Measurements from ENCODE around the gene KMT2A. TPM values are rescaled to one million over a fixed set of nuclear protein-coding genes. Genes with fewer than 3 reads are reported as not detected.

KMT2A gene
- total RNA-seq, 1 experiment from 2014 or later = 10.6 TPM

DNA sequence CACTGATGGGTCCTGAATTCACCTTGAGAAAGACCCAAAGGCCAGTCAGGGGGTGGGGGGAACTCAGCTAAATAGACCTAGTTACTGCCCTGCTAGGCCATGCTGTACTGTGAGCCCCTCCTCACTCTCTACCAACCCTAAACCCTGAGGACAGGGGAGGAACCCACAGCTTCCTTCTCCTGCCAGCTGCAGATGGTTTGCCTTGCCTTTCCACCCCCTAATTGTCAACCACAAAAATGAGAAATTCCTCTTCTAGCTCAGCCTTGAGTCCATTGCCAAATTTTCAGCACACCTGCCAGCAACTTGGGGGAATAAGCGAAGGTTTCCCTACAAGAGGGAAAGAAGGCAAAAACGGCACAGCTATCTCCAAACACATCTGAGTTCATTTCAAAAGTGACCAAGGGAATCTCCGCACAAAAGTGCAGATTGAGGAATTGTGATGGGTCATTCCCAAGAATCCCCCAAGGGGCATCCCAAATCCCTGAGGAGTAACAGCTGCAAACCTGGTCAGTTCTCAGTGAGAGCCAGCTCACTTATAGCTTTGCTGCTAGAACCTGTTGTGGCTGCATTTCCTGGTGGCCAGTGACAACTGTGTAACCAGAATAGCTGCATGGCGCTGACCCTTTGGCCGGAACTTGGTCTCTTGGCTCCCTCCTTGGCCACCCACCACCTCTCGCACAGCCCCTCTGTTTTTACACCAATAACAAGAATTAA, 88.6 kb downstream of the KMT2A start:
- no peak for DNase-seq (ENCODE audit: low read depth, low spot score)
- in situ Hi-C loops (cut with HindIII; ENCODE audit: low pct_unique_long_range_greater_than_20kb, low sequenced_read_pairs) = no loop called here

DNA sequence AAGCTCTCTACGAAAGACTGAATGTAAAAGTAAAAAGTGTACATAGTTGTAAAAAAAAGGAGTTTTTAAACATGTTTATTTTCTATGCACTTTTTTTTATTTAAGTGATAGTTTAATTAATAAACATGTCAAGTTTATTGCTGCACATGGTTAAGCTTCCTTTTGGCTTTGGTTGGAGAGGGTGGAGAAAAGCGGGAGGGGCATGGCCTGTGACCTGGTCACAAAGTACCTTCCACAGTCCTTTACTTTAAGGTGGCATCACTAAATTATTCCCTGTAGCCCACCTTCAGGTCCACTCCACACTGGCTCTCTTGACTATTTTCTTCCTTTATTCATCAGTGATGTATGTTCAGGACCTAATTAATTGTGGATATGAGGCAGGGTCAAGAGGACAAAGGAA, 90.4 kb downstream of the KMT2A start:
- in situ Hi-C loops (cut with HindIII; ENCODE audit: low pct_unique_long_range_greater_than_20kb, low sequenced_read_pairs) = no loop called here
- no peak for DNase-seq (ENCODE audit: low read depth, low spot score)

DNA sequence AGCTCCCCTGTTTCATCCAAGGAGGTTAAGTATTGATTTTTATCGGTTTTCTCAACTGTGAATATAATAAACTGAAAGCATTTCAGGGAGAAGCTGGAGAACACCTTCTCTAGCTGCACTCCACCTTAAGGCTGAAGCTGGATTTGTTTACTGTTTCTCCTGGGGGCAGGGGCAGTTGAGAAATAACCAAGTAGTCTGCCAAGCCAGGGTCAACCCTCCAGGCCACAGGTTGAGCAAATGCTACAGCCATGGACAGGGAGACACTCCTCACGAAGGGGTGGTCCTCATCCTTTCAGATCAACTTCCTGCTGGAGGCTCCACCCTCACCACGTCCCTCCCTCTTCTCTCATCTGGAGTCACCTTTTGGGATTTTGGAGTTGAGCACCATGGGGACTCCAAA, 90.8 kb downstream of the KMT2A start, which contains the start of gene TTC36:
Gene TTC36 (plus strand): TSS at position 366 of the 400 bp plus-strand sequence. CDS start 21 bp downstream, at position 387.
- no peak for DNase-seq (ENCODE audit: low read depth, low spot score)
- in situ Hi-C loops (cut with HindIII; ENCODE audit: low pct_unique_long_range_greater_than_20kb, low sequenced_read_pairs) = no loop called here

DNA sequence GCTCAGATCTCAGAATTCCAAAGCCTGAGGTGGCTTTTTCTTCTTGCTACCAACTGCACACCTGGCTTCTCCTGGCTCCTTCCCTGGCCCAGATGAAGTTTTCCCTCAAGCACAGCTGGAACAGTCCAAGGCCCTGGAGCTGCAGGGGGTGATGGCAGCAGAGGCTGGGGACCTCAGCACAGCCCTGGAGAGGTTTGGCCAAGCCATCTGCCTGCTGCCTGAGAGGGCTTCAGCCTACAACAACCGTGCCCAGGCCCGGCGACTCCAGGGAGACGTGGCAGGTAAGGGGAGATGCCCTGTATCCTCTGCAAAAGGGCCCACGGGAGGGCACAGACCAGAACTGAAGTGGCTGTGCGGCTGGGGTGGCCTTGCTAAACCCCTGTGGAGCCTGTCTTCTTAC, 92.2 kb downstream of the KMT2A start:
- no peak for DNase-seq (ENCODE audit: low read depth, low spot score)
- in situ Hi-C loops (cut with HindIII; ENCODE audit: low pct_unique_long_range_greater_than_20kb, low sequenced_read_pairs) = no loop called here

DNA sequence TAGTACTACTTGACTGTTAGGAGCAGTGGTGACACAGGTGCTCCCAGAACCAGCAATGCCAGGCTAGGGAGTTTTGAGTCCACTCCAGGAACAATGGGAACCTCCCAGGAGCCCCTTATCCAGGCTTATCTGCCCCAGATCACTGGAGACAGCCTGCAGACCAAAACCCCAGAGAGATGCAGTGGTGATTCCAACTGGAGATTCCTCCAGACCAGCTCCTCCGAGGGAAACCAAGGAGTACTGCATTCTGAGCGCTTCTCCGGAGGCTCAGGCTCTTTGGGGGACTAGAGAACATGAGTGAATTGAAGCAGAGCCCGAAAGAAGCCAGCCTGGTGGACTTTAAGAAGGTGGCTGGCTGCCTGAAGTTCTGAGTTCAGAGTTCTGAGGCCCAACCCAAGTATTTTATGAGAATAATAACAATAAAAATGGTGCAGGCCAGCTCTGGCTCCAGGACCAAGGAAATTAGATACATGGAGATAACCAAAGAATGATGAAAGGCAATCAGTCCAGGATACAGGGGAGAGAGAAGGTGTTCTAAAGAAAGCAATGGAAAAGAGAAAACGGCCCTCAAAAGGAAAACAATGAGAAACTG, 93.4 kb downstream of the KMT2A start:
- in situ Hi-C loops (cut with HindIII; ENCODE audit: low pct_unique_long_range_greater_than_20kb, low sequenced_read_pairs) = no loop called here

DNA sequence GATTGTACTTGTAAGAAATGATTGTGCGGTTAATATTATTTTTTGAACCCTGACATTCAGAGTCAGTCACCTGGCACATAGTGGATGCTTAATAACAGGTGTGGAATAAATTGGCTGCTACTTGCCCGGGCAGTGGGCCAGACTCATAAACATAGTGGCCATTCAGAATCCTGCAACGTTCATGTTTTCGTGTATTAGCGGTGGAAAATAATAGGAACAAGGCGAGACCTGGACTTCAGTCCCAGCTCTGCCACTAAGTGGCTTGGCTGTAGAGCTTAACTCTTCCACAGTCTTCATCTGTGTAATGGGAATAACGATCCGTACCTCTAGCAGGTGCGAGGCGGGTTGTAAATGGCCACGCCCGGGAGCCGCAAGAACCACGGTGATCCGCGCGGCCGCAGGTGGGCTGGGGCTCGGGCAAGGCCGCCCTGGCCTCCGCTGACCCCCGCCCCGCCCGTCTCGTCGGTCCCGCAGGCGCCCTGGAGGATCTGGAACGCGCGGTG, 93.9 kb downstream of the KMT2A start:
- no peak for DNase-seq (ENCODE audit: low read depth, low spot score)
- in situ Hi-C loops (cut with HindIII; ENCODE audit: low pct_unique_long_range_greater_than_20kb, low sequenced_read_pairs) = no loop called here

More for the DNA sequence above, 93.4 kb downstream of the KMT2A start:
- no peak for DNase-seq (ENCODE audit: low read depth, low spot score)

DNA sequence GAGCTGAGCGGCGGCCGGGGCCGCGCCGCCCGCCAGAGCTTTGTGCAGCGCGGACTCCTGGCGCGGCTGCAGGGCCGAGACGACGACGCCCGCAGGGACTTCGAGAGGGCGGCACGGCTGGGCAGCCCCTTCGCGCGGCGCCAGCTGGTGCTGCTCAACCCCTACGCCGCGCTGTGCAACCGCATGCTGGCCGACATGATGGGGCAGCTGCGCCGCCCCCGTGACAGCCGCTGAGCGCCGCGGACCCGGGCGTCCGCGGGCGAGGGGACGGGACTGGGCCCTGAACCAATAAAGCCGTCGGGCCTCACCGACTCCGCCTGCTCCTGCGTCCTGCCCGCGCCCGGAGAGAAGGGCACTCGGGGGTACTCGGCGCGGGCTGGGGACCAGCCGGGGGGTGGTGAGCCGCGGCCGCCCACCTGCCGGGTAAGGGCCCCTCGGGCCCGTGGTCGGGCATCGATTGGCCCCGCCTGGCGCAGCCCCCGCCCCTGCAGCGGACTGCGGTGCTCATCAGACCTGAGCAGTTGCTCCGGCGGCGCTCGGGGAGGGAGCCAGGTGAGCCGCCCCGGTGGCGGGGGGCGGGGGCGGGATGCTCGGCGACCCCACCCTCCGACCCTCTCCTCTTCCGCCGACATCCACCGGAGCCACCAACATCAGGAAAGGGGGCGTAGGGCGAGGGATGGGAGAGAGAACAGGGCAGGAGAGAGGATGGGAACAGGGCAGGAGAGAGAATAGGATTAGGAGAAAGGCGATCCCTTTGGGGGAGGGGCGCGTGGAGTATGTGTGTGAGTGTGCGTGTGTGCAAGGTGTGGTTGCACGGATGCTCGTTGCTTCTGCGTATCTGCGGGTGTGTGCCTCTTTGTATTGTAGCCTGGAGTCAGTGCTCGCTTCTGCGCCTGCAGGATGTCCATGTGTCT, 94.6 kb downstream of the KMT2A start, which contains the start of gene TMEM25:
Gene TMEM25 (plus strand): TSS at position 510 of the 914 bp plus-strand sequence. CDS start 610 bp downstream, outside the sequence.
- DNase-seq (ENCODE audit: low read depth, low spot score) = no peak
- in situ Hi-C loops (cut with HindIII; ENCODE audit: low pct_unique_long_range_greater_than_20kb, low sequenced_read_pairs) = no loop called here

DNA sequence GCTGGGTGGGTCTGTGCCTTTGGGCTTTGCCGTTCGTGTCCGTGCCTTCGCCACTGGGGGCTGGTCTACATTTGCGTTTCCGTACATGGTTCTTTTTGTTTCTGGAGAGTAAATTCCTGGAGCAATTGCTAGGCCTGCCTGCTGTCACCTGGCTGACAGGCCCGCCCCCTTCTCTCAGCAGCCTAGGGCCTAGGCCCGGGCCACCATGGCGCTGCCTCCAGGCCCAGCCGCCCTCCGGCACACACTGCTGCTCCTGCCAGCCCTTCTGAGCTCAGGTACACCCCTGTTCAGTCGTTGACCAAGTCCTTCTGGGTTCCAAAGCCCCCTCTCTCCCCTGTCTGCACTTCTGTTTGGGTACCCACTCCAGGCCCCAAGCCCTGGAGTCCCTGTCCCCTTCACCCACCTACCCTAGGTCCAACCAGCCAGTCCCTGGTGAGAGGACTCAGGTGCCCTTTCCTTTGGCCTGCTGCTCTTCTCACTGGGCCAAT, 95.3 kb downstream of the KMT2A start:
- DNase-seq (ENCODE audit: low read depth, low spot score) = no peak
- in situ Hi-C loops (cut with HindIII; ENCODE audit: low pct_unique_long_range_greater_than_20kb, low sequenced_read_pairs) = no loop called here

DNA sequence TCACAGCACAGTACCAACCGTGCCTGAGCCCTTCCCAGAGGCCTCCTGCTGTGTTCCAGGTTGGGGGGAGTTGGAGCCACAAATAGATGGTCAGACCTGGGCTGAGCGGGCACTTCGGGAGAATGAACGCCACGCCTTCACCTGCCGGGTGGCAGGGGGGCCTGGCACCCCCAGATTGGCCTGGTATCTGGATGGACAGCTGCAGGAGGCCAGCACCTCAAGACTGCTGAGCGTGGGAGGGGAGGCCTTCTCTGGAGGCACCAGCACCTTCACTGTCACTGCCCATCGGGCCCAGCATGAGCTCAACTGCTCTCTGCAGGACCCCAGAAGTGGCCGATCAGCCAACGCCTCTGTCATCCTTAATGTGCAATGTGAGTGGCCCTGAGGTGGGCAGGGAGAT, 95.8 kb downstream of the KMT2A start:
- DNase-seq (ENCODE audit: low read depth, low spot score) = no peak
- in situ Hi-C loops (cut with HindIII; ENCODE audit: low pct_unique_long_range_greater_than_20kb, low sequenced_read_pairs) = no loop called here

DNA sequence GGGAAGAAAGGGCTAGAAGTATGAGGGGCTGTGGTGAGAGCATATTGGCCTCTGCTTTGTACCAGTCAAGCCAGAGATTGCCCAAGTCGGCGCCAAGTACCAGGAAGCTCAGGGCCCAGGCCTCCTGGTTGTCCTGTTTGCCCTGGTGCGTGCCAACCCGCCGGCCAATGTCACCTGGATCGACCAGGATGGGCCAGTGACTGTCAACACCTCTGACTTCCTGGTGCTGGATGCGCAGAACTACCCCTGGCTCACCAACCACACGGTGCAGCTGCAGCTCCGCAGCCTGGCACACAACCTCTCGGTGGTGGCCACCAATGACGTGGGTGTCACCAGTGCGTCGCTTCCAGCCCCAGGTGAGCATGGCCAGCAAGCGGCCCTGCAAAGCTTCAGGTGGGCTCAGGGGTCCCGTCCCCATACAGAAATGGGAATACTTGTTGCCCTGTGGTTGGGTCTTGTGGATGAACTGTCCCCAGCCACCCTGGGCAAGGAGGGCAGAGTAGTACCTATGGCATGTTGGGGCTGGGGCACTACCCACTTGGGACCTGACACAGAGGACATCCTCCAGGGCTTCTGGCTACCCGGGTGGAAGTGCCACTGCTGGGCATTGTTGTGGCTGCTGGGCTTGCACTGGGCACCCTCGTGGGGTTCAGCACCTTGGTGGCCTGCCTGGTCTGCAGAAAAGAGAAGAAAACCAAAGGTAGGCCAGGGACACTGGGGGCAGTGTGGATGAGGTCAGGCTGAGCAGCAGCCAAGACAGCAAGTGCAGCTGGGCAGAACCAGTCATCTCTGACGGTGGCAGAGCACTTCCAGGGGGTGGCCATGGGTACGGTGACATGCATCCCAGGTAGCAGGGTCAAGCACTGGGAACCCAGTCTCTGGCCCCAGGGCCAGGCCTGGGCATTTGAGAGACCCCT, 96.8 kb downstream of the KMT2A start:
- no peak for DNase-seq (ENCODE audit: low read depth, low spot score)
- in situ Hi-C loops (cut with HindIII; ENCODE audit: low pct_unique_long_range_greater_than_20kb, low sequenced_read_pairs) = no loop called here

DNA sequence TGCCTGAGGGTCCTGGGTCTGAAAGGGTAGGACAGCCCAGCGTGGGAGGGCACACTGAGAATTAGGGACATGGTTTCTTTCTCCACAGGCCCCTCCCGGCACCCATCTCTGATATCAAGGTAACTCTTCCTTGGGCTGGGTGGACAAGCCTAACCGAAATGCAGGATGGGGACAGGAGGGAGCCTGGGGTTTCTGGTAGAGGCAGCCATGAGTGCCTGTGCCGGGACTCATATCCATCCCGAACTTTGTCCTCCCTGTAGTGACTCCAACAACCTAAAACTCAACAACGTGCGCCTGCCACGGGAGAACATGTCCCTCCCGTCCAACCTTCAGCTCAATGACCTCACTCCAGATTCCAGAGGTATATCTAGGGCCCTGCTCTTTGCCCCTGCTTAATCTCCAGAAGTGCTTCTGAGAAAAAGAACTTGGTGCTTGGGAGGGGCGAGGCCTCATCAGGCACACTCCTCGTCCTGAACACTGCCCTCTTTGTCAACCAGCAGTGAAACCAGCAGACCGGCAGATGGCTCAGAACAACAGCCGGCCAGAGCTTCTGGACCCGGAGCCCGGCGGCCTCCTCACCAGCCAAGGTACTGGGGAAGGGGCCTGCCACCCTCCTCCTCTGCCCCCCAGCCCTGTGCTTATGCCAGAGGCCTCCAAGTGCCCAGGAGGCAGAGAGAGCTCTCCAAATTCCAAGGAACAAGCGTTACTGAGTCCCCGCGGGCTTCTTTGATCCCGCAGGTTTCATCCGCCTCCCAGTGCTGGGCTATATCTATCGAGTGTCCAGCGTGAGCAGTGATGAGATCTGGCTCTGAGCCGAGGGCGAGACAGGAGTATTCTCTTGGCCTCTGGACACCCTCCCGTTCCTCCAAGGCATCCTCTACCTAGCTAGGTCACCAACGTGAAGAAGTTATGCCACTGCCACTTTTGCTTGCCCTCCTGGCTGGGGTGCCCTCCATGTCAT, 97.8 kb downstream of the KMT2A start:
- in situ Hi-C loops (cut with HindIII; ENCODE audit: low pct_unique_long_range_greater_than_20kb, low sequenced_read_pairs) = no loop called here
- peak; percentile 71 for DNase-seq (ENCODE audit: low read depth, low spot score)

DNA sequence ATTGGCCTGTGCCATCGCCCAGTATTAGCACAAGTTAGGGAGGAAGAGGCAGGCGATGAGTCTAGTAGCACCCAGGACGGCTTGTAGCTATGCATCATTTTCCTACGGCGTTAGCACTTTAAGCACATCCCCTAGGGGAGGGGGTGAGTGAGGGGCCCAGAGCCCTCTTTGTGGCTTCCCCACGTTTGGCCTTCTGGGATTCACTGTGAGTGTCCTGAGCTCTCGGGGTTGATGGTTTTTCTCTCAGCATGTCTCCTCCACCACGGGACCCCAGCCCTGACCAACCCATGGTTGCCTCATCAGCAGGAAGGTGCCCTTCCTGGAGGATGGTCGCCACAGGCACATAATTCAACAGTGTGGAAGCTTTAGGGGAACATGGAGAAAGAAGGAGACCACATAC, 99.0 kb downstream of the KMT2A start:
- in situ Hi-C loops (cut with HindIII; ENCODE audit: low pct_unique_long_range_greater_than_20kb, low sequenced_read_pairs) = no loop called here
- no peak for DNase-seq (ENCODE audit: low read depth, low spot score)

DNA sequence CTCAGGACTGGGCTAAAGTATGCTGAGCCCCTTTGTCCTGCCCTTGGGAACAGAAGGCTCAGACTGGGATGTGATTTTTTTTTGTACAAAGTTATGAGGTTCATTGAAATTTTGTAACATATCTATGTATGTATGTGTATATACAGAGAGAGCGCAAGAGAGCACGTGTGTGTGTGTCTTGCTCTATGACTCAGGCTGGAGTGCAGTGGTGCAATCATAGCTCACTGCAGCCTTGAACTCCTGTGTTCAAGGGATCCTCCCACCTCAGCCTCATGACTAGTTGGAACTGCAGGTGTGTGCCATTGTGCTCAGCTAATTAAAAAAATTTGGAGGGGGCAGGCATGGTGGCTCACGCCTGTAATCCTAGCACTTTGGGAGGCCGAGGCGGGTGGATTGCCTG, 100.4 kb downstream of the KMT2A start:
- in situ Hi-C loops (cut with HindIII; ENCODE audit: low pct_unique_long_range_greater_than_20kb, low sequenced_read_pairs) = no loop called here
- DNase-seq (ENCODE audit: low read depth, low spot score) = no peak

DNA sequence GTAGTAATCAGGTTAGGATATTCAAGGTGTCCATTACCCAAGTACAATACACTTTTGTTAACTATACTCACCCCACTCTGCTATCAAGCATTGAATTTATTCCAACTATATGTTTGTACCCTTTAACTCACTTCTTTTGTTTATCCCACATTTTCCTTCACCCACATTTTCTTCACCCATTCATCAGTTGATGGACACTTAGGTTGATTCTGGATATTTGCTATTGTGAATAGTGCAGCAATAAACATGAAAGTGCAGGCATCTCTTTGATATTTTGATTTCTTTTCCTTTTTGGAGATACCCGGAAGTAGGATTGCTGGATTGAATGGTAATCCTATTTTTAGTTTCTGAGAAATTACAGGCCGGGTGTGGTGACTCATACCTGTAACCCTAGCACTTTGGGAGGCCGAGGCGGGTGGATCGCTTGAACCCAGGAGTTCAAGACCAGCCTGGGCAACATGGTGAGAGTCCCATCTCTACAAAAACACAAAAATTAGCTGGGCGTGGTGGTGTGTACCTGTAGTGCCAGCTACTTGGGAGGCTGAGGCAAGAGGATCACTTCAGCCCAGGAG, 101.2 kb downstream of the KMT2A start:
- DNase-seq (ENCODE audit: low read depth, low spot score) = no peak
- in situ Hi-C loops (cut with HindIII; ENCODE audit: low pct_unique_long_range_greater_than_20kb, low sequenced_read_pairs) = no loop called here

DNA sequence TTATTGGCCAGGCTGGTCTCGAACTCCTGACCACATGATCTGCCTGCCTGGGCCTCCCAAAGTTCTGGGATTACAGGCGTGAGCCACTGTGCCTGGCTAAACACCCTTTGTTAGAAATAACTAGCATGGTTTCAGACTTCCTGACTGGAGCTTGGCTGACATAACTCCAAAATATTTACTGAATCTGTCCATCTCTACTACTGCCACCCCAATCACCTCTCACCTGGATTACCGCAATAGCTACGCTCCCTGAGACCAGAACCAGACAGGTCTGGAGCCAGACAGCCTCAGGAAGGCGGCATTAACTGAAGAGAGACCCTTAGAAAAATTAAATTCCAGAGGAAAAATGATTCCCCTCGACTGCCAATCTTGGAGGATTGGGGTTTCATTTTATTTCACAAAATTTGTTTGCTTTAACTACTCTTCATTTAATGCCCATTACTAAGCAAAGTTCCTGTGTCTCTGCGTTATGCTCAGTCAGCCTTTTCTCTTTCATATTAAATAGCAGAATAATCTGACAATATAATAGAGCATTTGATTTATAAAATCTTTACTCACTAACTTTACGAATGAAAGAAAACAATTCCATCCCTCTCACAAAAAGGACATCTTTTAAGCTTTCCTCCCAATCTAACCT, 107.8 kb downstream of the KMT2A start:
- in situ Hi-C loops (cut with HindIII; ENCODE audit: low pct_unique_long_range_greater_than_20kb, low sequenced_read_pairs) = no loop called here
- no peak for DNase-seq (ENCODE audit: low read depth, low spot score)

Measured in SK-MEL-5 (cell line).